SHP77 treated with DMSO at 0.1 percent for 48 hours (cell line): Measurements from ENCODE around the gene FAM111A.

ENCODE experiments used
- DNase-seq: peaks from one replicate; lab custom pipeline; 2025; lab: John Stamatoyannopoulos, UW

FAM111A gene

GRCh38 chr11:59141673-59142460, 789 bp upstream of the FAM111A start:
- no peak for DNase-seq

GRCh38 chr11:59144096-59144495, 1.4 kb downstream of the FAM111A start:
- DNase-seq: no peak

- no peak for DNase-seq
These were observed 2.1 kb downstream of the FAM111A start for GRCh38 chr11:59144579-59145345.

GRCh38 chr11:59145534-59145933, 2.9 kb downstream of the FAM111A start:
- DNase-seq: no peak

- no peak for DNase-seq
These were observed 9.1 kb downstream of the FAM111A start for GRCh38 chr11:59151761-59152160.

- DNase-seq: no peak
These were observed 9.8 kb downstream of the FAM111A start for GRCh38 chr11:59152312-59152951.

GRCh38 chr11:59154610-59155009, 12.0 kb downstream of the FAM111A start:
- no peak for DNase-seq

- DNase-seq: no peak
These were observed 14.8 kb downstream of the FAM111A start for GRCh38 chr11:59157433-59157832.

GRCh38 chr11:59158206-59159068, 15.8 kb downstream of the FAM111A start:
- DNase-seq: peak; percentile 11

- DNase-seq: no peak
These were observed 21.4 kb downstream of the FAM111A start for GRCh38 chr11:59164028-59164427.

- peak; percentile 3 for DNase-seq
These were observed 29.1 kb downstream of the FAM111A start, which contains the start of gene DTX4 for GRCh38 chr11:59171508-59172322. DTX4 (plus strand) TSS chr11:59172132; CDS start chr11:59172596, 464 bp downstream.

GRCh38 chr11:59172345-59173079, 29.9 kb downstream of the FAM111A start:
- no peak for DNase-seq

GRCh38 chr11:59173080-59173963, 30.7 kb downstream of the FAM111A start:
- DNase-seq: no peak

GRCh38 chr11:59173964-59174663, 31.5 kb downstream of the FAM111A start:
- DNase-seq: no peak

GRCh38 chr11:59174664-59175033, 32.0 kb downstream of the FAM111A start:
- DNase-seq: no peak

GRCh38 chr11:59175091-59175501, 32.4 kb downstream of the FAM111A start:
- no peak for DNase-seq

- no peak for DNase-seq
These were observed 33.7 kb downstream of the FAM111A start for GRCh38 chr11:59176330-59176729.

- DNase-seq: no peak
These were observed 35.7 kb downstream of the FAM111A start for GRCh38 chr11:59178402-59178801.

GRCh38 chr11:59179121-59179520, 36.5 kb downstream of the FAM111A start:
- DNase-seq: no peak
